H9 (cell line): Measurements from ENCODE around the gene ISG20. TPM values are rescaled to one million over a fixed set of nuclear protein-coding genes. Genes with fewer than 3 reads are reported as not detected.

Source experiments
- DNase-seq: peaks from one replicate; pipeline ENCODE4 v3.0.0-alpha.2; 2017
- H2AFZ ChIP-seq: one replicate; pipeline ENCODE4 v1.6.1; 2013; ENCODE audit warnings: mild to moderate bottlenecking, low read length, control low read depth, moderate library complexity
- H2AK5ac ChIP-seq: 2 replicates; pipeline ENCODE4 v1.6.1; 2013; ENCODE audit warnings: low read length, control low read depth, mixed read lengths; ENCODE audit not compliant: insufficient read length
- H2BK120ac ChIP-seq: one replicate; pipeline ENCODE4 v1.6.1; 2013; ENCODE audit warnings: low read depth, mild to moderate bottlenecking, low read length, control low read depth, inconsistent platforms; ENCODE audit not compliant: poor library complexity, severe bottlenecking
- H2BK12ac ChIP-seq: 2 replicates; pipeline ENCODE4 v1.6.1; 2013; ENCODE audit warnings: low read length, control low read depth, mixed read lengths, low read depth; ENCODE audit not compliant: insufficient read length
- H2BK15ac ChIP-seq: 2 replicates; pipeline ENCODE4 v1.6.1; 2013; ENCODE audit warnings: low read depth, low read length, control low read depth
- H2BK20ac ChIP-seq: one replicate; pipeline ENCODE4 v1.6.1; 2013; ENCODE audit warnings: low read depth, mild to moderate bottlenecking, low read length, control low read depth, inconsistent platforms; ENCODE audit not compliant: poor library complexity, severe bottlenecking
- H2BK5ac ChIP-seq: 2 replicates; pipeline ENCODE4 v1.6.1; 2013; ENCODE audit warnings: low read length, control low read depth, mixed read lengths; ENCODE audit not compliant: insufficient read length
- H3K14ac ChIP-seq: 2 replicates; pipeline ENCODE4 v1.6.1; 2013; ENCODE audit warnings: low read length, control low read depth; ENCODE audit not compliant: insufficient read depth
- H3K18ac ChIP-seq: 2 replicates; pipeline ENCODE4 v1.6.1; 2013; ENCODE audit warnings: low read depth, mild to moderate bottlenecking, mixed read lengths, low read length, control low read depth; ENCODE audit not compliant: insufficient read length
- H3K23ac ChIP-seq: 2 replicates; pipeline ENCODE4 v1.6.1; 2013; ENCODE audit warnings: low read length, control low read depth, mixed read lengths, low read depth; ENCODE audit not compliant: insufficient read length
- H3K23me2 ChIP-seq: 2 replicates; pipeline ENCODE4 v1.6.1; 2013; ENCODE audit warnings: low read depth, mild to moderate bottlenecking, mixed read lengths, low read length, control low read depth; ENCODE audit not compliant: insufficient read length, poor library complexity, severe bottlenecking
- H3K27ac ChIP-seq: 2 replicates; pipeline ENCODE4 v1.5.1; 2013; ENCODE audit warnings: low read length, control low read depth, mixed read lengths, low read depth; ENCODE audit not compliant: insufficient read length
- H3K27me3 ChIP-seq: 2 replicates; pipeline ENCODE4 v1.6.1; 2013; ENCODE audit warnings: low read length, control low read depth, inconsistent platforms; ENCODE audit not compliant: insufficient read depth
- H3K4ac ChIP-seq: 2 replicates; pipeline ENCODE4 v1.6.1; 2013; ENCODE audit warnings: low read depth, mild to moderate bottlenecking, control low read depth, inconsistent platforms, low read length, moderate library complexity
- H3K4me1 ChIP-seq: 2 replicates; pipeline ENCODE4 v1.6.1; 2013; ENCODE audit warnings: low read length, control low read depth, inconsistent platforms; ENCODE audit not compliant: insufficient read depth
- H3K4me2 ChIP-seq: 2 replicates; pipeline ENCODE4 v1.6.1; 2013; ENCODE audit warnings: low read length, control low read depth, mixed read lengths; ENCODE audit not compliant: insufficient read length, insufficient read depth
- H3K56ac ChIP-seq: 2 replicates; pipeline ENCODE4 v1.6.1; 2013; ENCODE audit warnings: low read depth, mild to moderate bottlenecking, mixed read lengths, low read length, control low read depth; ENCODE audit not compliant: insufficient read length
- H3K79me1 ChIP-seq: 2 replicates; pipeline ENCODE4 v1.6.1; 2013; ENCODE audit warnings: low read depth, mild to moderate bottlenecking, moderate library complexity, low read length, control low read depth, inconsistent platforms; ENCODE audit not compliant: insufficient read depth, poor library complexity, severe bottlenecking
- H3K79me2 ChIP-seq: 2 replicates; pipeline ENCODE4 v1.6.1; 2013; ENCODE audit warnings: low read length, control low read depth, inconsistent platforms; ENCODE audit not compliant: insufficient read depth
- H3K9ac ChIP-seq: 2 replicates; pipeline ENCODE4 v1.6.1; 2013; ENCODE audit warnings: low read length, control low read depth, mixed read lengths; ENCODE audit not compliant: insufficient read length; ENCODE audit errors: extremely low read depth
- H3K9me3 ChIP-seq: one replicate; pipeline ENCODE4 v1.6.1; 2013; ENCODE audit warnings: low read depth, low read length, inconsistent platforms; ENCODE audit not compliant: control insufficient read depth
- H3T11ph ChIP-seq: one replicate; pipeline ENCODE4 v1.6.1; 2013; ENCODE audit warnings: mild to moderate bottlenecking, low read length, control low read depth, inconsistent platforms
- H4K20me1 ChIP-seq: one replicate; pipeline ENCODE4 v1.6.1; 2013; ENCODE audit not compliant: control insufficient read depth, insufficient read length, insufficient read depth
- H4K5ac ChIP-seq: 2 replicates; pipeline ENCODE4 v1.6.1; 2013; ENCODE audit warnings: low read depth, mild to moderate bottlenecking, mixed read lengths, low read length, control low read depth; ENCODE audit not compliant: insufficient read length
- H4K8ac ChIP-seq: replicated peaks from 2 replicates; pipeline ENCODE4 v1.6.1; 2013; ENCODE audit warnings: low read length, control low read depth, mixed read lengths, low read depth; ENCODE audit not compliant: insufficient read length
- H4K91ac ChIP-seq: 2 replicates; pipeline ENCODE4 v1.6.1; 2013; ENCODE audit warnings: low read depth, mild to moderate bottlenecking, moderate library complexity, mixed read lengths, low read length, control low read depth; ENCODE audit not compliant: insufficient read length
- H3K27ac Mint-ChIP-seq, 3 experiments: 2 replicates in 2 of 3; 3 replicates in 1 of 3; pipeline ENCODE4 v1.8.0; 2020 to 2021; ENCODE audit warnings: mixed read lengths in 3 of 3, mild to moderate bottlenecking in 1 of 3, moderate library complexity in 1 of 3
- H3K27me3 Mint-ChIP-seq: 2 replicates; pipeline ENCODE4 v1.8.0; 2021; ENCODE audit warnings: low read depth, mild to moderate bottlenecking, moderate library complexity, mixed read lengths
- H3K36me3 Mint-ChIP-seq, 3 experiments: 2 replicates in 2 of 3; 3 replicates in 1 of 3; pipeline ENCODE4 v1.8.0; 2020 to 2021; ENCODE audit warnings: low read depth in 3 of 3, mixed read lengths in 3 of 3; ENCODE audit not compliant: insufficient read depth in 1 of 3
- H3K4me1 Mint-ChIP-seq, 2 experiments: 2 replicates each; pipeline ENCODE4 v1.8.0; 2020; ENCODE audit warnings: mixed read lengths in 2 of 2
- H3K4me3 Mint-ChIP-seq, 2 experiments: 2 replicates in 1 of 2; 3 replicates in 1 of 2; pipeline ENCODE4 v1.8.0; 2020 to 2021; ENCODE audit warnings: mild to moderate bottlenecking in 2 of 2, mixed read lengths in 2 of 2, moderate library complexity in 1 of 2
- H3K9me3 Mint-ChIP-seq, 2 experiments: 2 replicates in 1 of 2; 3 replicates in 1 of 2; pipeline ENCODE4 v1.8.0; 2020; ENCODE audit warnings: mild to moderate bottlenecking in 2 of 2, mixed read lengths in 2 of 2, moderate library complexity in 1 of 2
- WGBS: extraction: QIAGEN DNeasy Blood & Tissue Kit; methylation state at CpG from one replicate; pipeline ENCODE4 v1.1.7; 2013; ENCODE audit warnings: missing lambda C conversion rate, low lambda C conversion rate, mixed read lengths; ENCODE audit not compliant: insufficient read length; ENCODE audit errors: extremely low coverage; 5-methylcytosine and 5-hydroxymethylcytosine counted together
- total RNA-seq: library from RNA; stranded (reverse); gene quantifications from 2 replicates; pipeline ENCODE4 v1.2.1, GENCODE V29; 2021
- TF ChIP-seq, protein P1 (sequence below): fragments of 200-600 bp; sonication (generic); conservative IDR thresholded peaks from 3 replicates; pipeline ENCODE4 v1.8.0; 2021; ENCODE audit warnings: antibody characterized with exemption, mild to moderate bottlenecking

Gene ISG20
- total RNA-seq, 1 experiment from 2014 or later, result 7.4 TPM

GRCh38 chr15:88649753-88650551 is 11.1 kb downstream of the ISG20 start:
- Histone ChIP-seq H2BK5ac (no peak overlapping the region), H3K4ac (no peak overlapping the region), H4K5ac (no peak overlapping the region), H4K20me1 (no peaks in the 10 kb centered on the region), H2AK5ac (no peak overlapping the region), H3K79me1 (no peaks in the 10 kb centered on the region), H2BK15ac (no peak overlapping the region), H3K9me3 (no peaks in the 10 kb centered on the region), H3K27me3 (no peaks in the 10 kb centered on the region), H3K27ac (no peak overlapping the region), H3K18ac (no peak overlapping the region), H3K9ac (no peak overlapping the region), H3K79me2 (no peaks in the 10 kb centered on the region), H3K4me1 (no peaks in the 10 kb centered on the region; the same call in 1 of the 2 replicates), H3K23ac (no peak overlapping the region), H3K23me2 (no peaks in the 10 kb centered on the region), H3K4me2 (no peak overlapping the region), H3T11ph (no peak overlapping the region), H4K8ac (no peak overlapping the region), H3K14ac (no peak overlapping the region), H2BK12ac (no peak overlapping the region), H2BK120ac (no peak overlapping the region), H4K91ac (no peak overlapping the region), H3K56ac (no peak overlapping the region), H2BK20ac (no peak overlapping the region), H2AFZ (no peak overlapping the region)
- no peaks in the 10 kb centered on the region for H3K9me3 Mint-ChIP-seq
- WGBS, result no CpG with 5 or more reads among the region's 23 CpGs
- H3K27me3 Mint-ChIP-seq, result no peaks in the 10 kb centered on the region; the same call in 1 of the 2 replicates
- TF ChIP-seq, protein P1, sequence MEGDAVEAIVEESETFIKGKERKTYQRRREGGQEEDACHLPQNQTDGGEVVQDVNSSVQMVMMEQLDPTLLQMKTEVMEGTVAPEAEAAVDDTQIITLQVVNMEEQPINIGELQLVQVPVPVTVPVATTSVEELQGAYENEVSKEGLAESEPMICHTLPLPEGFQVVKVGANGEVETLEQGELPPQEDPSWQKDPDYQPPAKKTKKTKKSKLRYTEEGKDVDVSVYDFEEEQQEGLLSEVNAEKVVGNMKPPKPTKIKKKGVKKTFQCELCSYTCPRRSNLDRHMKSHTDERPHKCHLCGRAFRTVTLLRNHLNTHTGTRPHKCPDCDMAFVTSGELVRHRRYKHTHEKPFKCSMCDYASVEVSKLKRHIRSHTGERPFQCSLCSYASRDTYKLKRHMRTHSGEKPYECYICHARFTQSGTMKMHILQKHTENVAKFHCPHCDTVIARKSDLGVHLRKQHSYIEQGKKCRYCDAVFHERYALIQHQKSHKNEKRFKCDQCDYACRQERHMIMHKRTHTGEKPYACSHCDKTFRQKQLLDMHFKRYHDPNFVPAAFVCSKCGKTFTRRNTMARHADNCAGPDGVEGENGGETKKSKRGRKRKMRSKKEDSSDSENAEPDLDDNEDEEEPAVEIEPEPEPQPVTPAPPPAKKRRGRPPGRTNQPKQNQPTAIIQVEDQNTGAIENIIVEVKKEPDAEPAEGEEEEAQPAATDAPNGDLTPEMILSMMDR, result no peak
- no peak for DNase-seq
- no peaks in the 10 kb centered on the region for H3K36me3 Mint-ChIP-seq
- peak overlapping the region in 2 of 3 experiments; percentile 5 to 35; a peak in 3 of 7 replicates for H3K27ac Mint-ChIP-seq
- H3K4me1 Mint-ChIP-seq, result peaks cover 24 to 26% of the 10 kb centered on the region in 2 experiments
- no peak overlapping the region for H3K4me3 Mint-ChIP-seq
